Measurements from ENCODE around the gene OR2F2.

The OR2F2 gene

DNA sequence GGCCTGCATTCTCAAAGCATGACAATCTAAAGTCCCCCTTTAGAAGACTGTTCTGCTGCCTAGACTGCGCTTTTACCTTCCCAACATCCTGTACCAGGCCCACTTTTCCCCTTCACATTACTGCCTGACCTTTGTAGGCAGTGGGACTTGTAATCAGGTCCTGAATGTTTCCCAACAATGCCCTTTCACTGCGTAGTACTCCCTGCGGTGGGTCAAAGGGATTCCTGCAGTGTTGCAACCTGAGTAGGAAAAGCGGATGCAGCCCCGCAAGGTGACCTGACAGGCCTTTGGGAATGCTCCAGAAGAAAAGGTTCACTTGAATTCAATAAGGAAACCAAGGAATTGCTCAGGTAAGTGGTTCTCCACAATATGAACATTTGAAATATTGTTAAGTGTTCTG lies 28.1 kb upstream of the OR2F2 start:
- no peak overlapping the region for H3K9ac ChIP-seq (ENCODE audit: low read length)
- no peak overlapping the region for H3K27ac ChIP-seq (ENCODE audit: low read length)
- H3K4me3 ChIP-seq (ENCODE audit: low read length) = no peak overlapping the region

DNA sequence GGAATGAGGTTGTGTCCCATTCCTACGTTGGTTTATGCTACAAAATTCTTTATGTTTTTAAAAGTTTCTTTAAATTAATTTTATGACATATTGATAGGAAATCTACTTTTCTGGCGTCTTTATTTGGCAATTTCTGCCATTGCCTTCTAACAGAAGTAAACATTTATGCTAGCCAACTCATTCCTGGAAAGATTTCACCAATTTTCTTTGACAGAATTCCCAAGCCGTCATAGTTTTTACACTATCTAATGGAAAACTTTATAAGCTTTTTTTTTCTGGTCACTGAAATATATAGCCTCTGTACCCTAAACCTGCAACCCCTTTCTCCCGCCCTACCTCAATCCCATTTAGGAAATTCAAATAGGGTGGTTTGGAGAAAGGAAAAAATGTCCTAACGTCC lies 26.9 kb upstream of the OR2F2 start:
- H3K79me2 ChIP-seq (ENCODE audit: low read length) = no peaks in the 10 kb centered on the region
- peaks cover 22% of the 10 kb centered on the region; the same call in 1 of the 2 replicates for H3K27me3 ChIP-seq (ENCODE audit: low read depth, low read length)
- no peak overlapping the region for H3K4me2 ChIP-seq (ENCODE audit: low read length)
- no peaks in the 10 kb centered on the region for H3K36me3 ChIP-seq (replicated peaks; ENCODE audit: low read depth, low read length)
- H3K4me1 ChIP-seq (ENCODE audit: low read length) = no peaks in the 10 kb centered on the region
- H3K4me3 ChIP-seq (ENCODE audit: low read length) = no peak overlapping the region
- no peaks in the 10 kb centered on the region for H4K20me1 ChIP-seq (ENCODE audit: insufficient read depth, low read length)
- H2AFZ ChIP-seq (ENCODE audit: low read depth, low read length) = no peak overlapping the region
- no peak overlapping the region for H3K9ac ChIP-seq (ENCODE audit: low read length)
- H3K9me3 ChIP-seq (ENCODE audit: insufficient read depth, low read length) = no peaks in the 10 kb centered on the region
- TF ChIP-seq EZH2phosphoT487 (IDR thresholded peaks at IDR 0.05; ENCODE audit: low read depth) = no peak
- no peak for TF ChIP-seq CTCF (IDR thresholded peaks at IDR 0.05; ENCODE audit: low read depth, low read length)
- no peak overlapping the region for H3K27ac ChIP-seq (ENCODE audit: low read length)

More for the DNA sequence above, 28.1 kb upstream of the OR2F2 start:
- 0 out of 2 replicates have a peak, but pooled peaks cover 3% of the 10 kb centered on the region for H3K4me1 ChIP-seq (ENCODE audit: low read length)
- no peak overlapping the region for H3K4me2 ChIP-seq (ENCODE audit: low read length)
- H4K20me1 ChIP-seq (ENCODE audit: insufficient read depth, low read length) = no peaks in the 10 kb centered on the region
- no peak for TF ChIP-seq CTCF (IDR thresholded peaks at IDR 0.05; ENCODE audit: low read depth, low read length)
- TF ChIP-seq EZH2phosphoT487 (IDR thresholded peaks at IDR 0.05; ENCODE audit: low read depth) = no peak
- peaks cover 22% of the 10 kb centered on the region; the same call in 1 of the 2 replicates for H3K27me3 ChIP-seq (ENCODE audit: low read depth, low read length)
- H2AFZ ChIP-seq (ENCODE audit: low read depth, low read length) = no peak overlapping the region
- no peaks in the 10 kb centered on the region for H3K79me2 ChIP-seq (ENCODE audit: low read length)
- H3K36me3 ChIP-seq (replicated peaks; ENCODE audit: low read depth, low read length) = no peaks in the 10 kb centered on the region
- no peaks in the 10 kb centered on the region for H3K9me3 ChIP-seq (ENCODE audit: insufficient read depth, low read length)

GRCh38 chr7:143909863-143910262 lies 25.2 kb upstream of the OR2F2 start:
- Histone ChIP-seq H2AFZ (ENCODE audit: low read depth, low read length) (no peak overlapping the region), H3K27ac (ENCODE audit: low read length) (no peak overlapping the region), H3K4me2 (ENCODE audit: low read length) (no peak overlapping the region), H4K20me1 (ENCODE audit: insufficient read depth, low read length) (no peaks in the 10 kb centered on the region), H3K36me3 (replicated peaks; ENCODE audit: low read depth, low read length) (no peaks in the 10 kb centered on the region), H3K4me1 (ENCODE audit: low read length) (no peaks in the 10 kb centered on the region), H3K9me3 (ENCODE audit: insufficient read depth, low read length) (no peaks in the 10 kb centered on the region), H3K79me2 (ENCODE audit: low read length) (no peaks in the 10 kb centered on the region), H3K4me3 (ENCODE audit: low read length) (no peak overlapping the region), H3K27me3 (ENCODE audit: low read depth, low read length) (peaks cover 22% of the 10 kb centered on the region; the same call in 1 of the 2 replicates), H3K9ac (ENCODE audit: low read length) (no peak overlapping the region)
- no peak for TF ChIP-seq EZH2phosphoT487 (IDR thresholded peaks at IDR 0.05; ENCODE audit: low read depth)
- TF ChIP-seq CTCF (IDR thresholded peaks at IDR 0.05; ENCODE audit: low read depth, low read length) = no peak

GRCh38 chr7:143910473-143911248 lies 24.4 kb upstream of the OR2F2 start:
- Histone ChIP-seq H2AFZ (ENCODE audit: low read depth, low read length) (no peak overlapping the region), H4K20me1 (ENCODE audit: insufficient read depth, low read length) (no peaks in the 10 kb centered on the region), H3K79me2 (ENCODE audit: low read length) (no peaks in the 10 kb centered on the region), H3K4me3 (ENCODE audit: low read length) (no peak overlapping the region), H3K4me1 (ENCODE audit: low read length) (no peaks in the 10 kb centered on the region), H3K9ac (ENCODE audit: low read length) (no peak overlapping the region), H3K27me3 (ENCODE audit: low read depth, low read length) (peaks cover 22% of the 10 kb centered on the region; the same call in 1 of the 2 replicates), H3K4me2 (ENCODE audit: low read length) (no peak overlapping the region), H3K9me3 (ENCODE audit: insufficient read depth, low read length) (no peaks in the 10 kb centered on the region), H3K36me3 (replicated peaks; ENCODE audit: low read depth, low read length) (no peaks in the 10 kb centered on the region), H3K27ac (ENCODE audit: low read length) (no peak overlapping the region)
- TF ChIP-seq CTCF (IDR thresholded peaks at IDR 0.05; ENCODE audit: low read depth, low read length) (no peak), EZH2phosphoT487 (IDR thresholded peaks at IDR 0.05; ENCODE audit: low read depth) (no peak)
